Liver (tissue), 9 donors: ENCODE data around the gene REPS2. TPM values are rescaled to one million over a fixed set of nuclear protein-coding genes. Genes with fewer than 3 reads are reported as not detected.

Experiments used
- DNase-seq: peaks from one replicate; pipeline ENCODE4 v3.0.0-alpha.2; 2017; ENCODE audit warnings: low spot score
- H3K27ac ChIP-seq, 2 donors: one replicate each; pipeline ENCODE4 v1.7.0; 2013; ENCODE audit warnings: inconsistent platforms in 2 of 2, low read length in 2 of 2, control low read depth in 1 of 2, low read depth in 1 of 2, mild to moderate bottlenecking in 1 of 2
- H3K27me3 ChIP-seq, 4 donors: one replicate each; pipeline versions ENCODE4 v1.6.1 to v1.7.0; 2013; ENCODE audit warnings: low read length in 3 of 4, inconsistent platforms in 1 of 4, mild to moderate bottlenecking in 1 of 4, moderate library complexity in 1 of 4; ENCODE audit not compliant: control insufficient read depth in 4 of 4, insufficient read depth in 4 of 4
- H3K36me3 ChIP-seq, 4 donors: one replicate each; pipeline versions ENCODE4 v1.6.1 to v1.7.0; 2013; ENCODE audit warnings: low read length in 3 of 4, mild to moderate bottlenecking in 3 of 4, low read depth in 1 of 4, moderate library complexity in 1 of 4; ENCODE audit not compliant: control insufficient read depth in 4 of 4, insufficient read depth in 3 of 4
- H3K4me1 ChIP-seq, 4 donors: one replicate each; pipeline versions ENCODE4 v1.6.1 to v1.7.0; 2013; ENCODE audit warnings: low read length in 3 of 4, mild to moderate bottlenecking in 3 of 4, moderate library complexity in 1 of 4; ENCODE audit not compliant: control insufficient read depth in 4 of 4, insufficient read depth in 4 of 4
- H3K4me3 ChIP-seq, 3 donors: one replicate each; pipeline versions ENCODE4 v1.6.1 to v1.7.0; 2013; ENCODE audit warnings: low read length in 3 of 3, control low read depth in 1 of 3, low read depth in 1 of 3, mild to moderate bottlenecking in 1 of 3
- H3K9ac ChIP-seq, 2 donors: one replicate each; pipeline ENCODE4 v1.7.0; 2013; ENCODE audit warnings: low read length in 2 of 2, mild to moderate bottlenecking in 2 of 2, moderate library complexity in 2 of 2, control low read depth in 1 of 2, low read depth in 1 of 2
- H3K9me3 ChIP-seq, 4 donors: one replicate each; pipeline versions ENCODE4 v1.6.1 to v1.7.0; 2013; ENCODE audit warnings: low read length in 3 of 4; ENCODE audit not compliant: control insufficient read depth in 4 of 4
- CTCF ChIP-seq: fragments of 150-350 bp; IDR thresholded peaks from 2 replicates; pipeline ENCODE4 v1.5.1; 2017; ENCODE audit warnings: improper control_type of control experiment, low read depth, low read length; ENCODE audit not compliant: missing input control
- EGR1 ChIP-seq, 2 donors: IDR thresholded peaks; 2 replicates each; pipeline ENCODE4 v1.6.1; 2016 to 2018; ENCODE audit warnings: antibody characterized with exemption in 2 of 2, low read depth in 2 of 2
- FOXA1 ChIP-seq: IDR thresholded peaks from 2 replicates; pipeline ENCODE4 v1.6.1; 2016; ENCODE audit warnings: antibody characterized with exemption
- FOXA2 ChIP-seq: IDR thresholded peaks from 2 replicates; pipeline ENCODE4 v1.6.1; 2016; ENCODE audit warnings: antibody characterized with exemption
- GABPA ChIP-seq, 2 donors: IDR thresholded peaks in 1 of 2; conservative IDR thresholded peaks in 1 of 2; 2 replicates each; pipeline ENCODE4 v1.6.1; 2016; ENCODE audit warnings: antibody characterized with exemption in 2 of 2, mild to moderate bottlenecking in 1 of 2, moderate library complexity in 1 of 2
- HNF4A ChIP-seq, 2 donors: conservative IDR thresholded peaks; 2 replicates each; pipeline ENCODE4 v1.6.1; 2016; ENCODE audit warnings: antibody characterized with exemption in 2 of 2, mild to moderate bottlenecking in 2 of 2
- HNF4G ChIP-seq: IDR thresholded peaks from 2 replicates; pipeline ENCODE4 v1.6.1; 2016; ENCODE audit warnings: antibody characterized with exemption
- JUND ChIP-seq, 2 donors: IDR thresholded peaks; 2 replicates each; pipeline ENCODE4 v1.6.1; 2016; ENCODE audit warnings: antibody characterized with exemption in 2 of 2
- MAX ChIP-seq: IDR thresholded peaks from 2 replicates; pipeline ENCODE4 v1.6.1; 2016; ENCODE audit warnings: antibody characterized with exemption
- NR2F2 ChIP-seq: IDR thresholded peaks from 2 replicates; pipeline ENCODE4 v1.6.1; 2016; ENCODE audit warnings: antibody characterized with exemption
- RAD21 ChIP-seq, 2 donors: IDR thresholded peaks; 2 replicates each; pipeline ENCODE4 v1.6.1; 2016; ENCODE audit warnings: antibody characterized with exemption in 2 of 2, mild to moderate bottlenecking in 2 of 2
- RXRA ChIP-seq, 2 donors: IDR thresholded peaks; 2 replicates each; pipeline ENCODE4 v1.6.1; 2017 to 2018; ENCODE audit warnings: antibody characterized with exemption in 2 of 2, mild to moderate bottlenecking in 1 of 2
- SP1 ChIP-seq: IDR thresholded peaks from 2 replicates; pipeline ENCODE4 v1.6.1; 2018; ENCODE audit warnings: antibody characterized with exemption, mild to moderate bottlenecking
- TAF1 ChIP-seq: conservative IDR thresholded peaks from 2 replicates; pipeline ENCODE4 v1.6.1; 2016; ENCODE audit warnings: antibody characterized with exemption, mild to moderate bottlenecking
- YY1 ChIP-seq: IDR thresholded peaks from 2 replicates; pipeline ENCODE4 v1.6.1; 2016; ENCODE audit warnings: antibody characterized with exemption, mild to moderate bottlenecking
- ZBTB33 ChIP-seq: IDR thresholded peaks from 2 replicates; pipeline ENCODE4 v1.6.1; 2016; ENCODE audit warnings: antibody characterized with exemption
- WGBS: extraction: QIAGEN DNeasy Blood & Tissue Kit; methylation state at CpG from one replicate; pipeline ENCODE4 v1.1.7; 2013; 5-methylcytosine and 5-hydroxymethylcytosine counted together
- polyA plus RNA-seq, 2 donors: library from polyadenylated mRNA; stranded (reverse) in 1 of 2; unstranded in 1 of 2; fragments of 200-250 nt in 1 of 2; fragments of >200 nt in 1 of 2; fragmentation: Nextera tagmentation in 1 of 2; extraction: Ambion mirVana in 1 of 2; gene quantifications; one replicate each; pipeline versions ENCODE4 v1.2.1 to v1.2.3, GENCODE V29; 2013 to 2015
- total RNA-seq, 2 donors: library from RNA; depleted of rRNA; stranded (reverse); fragments of >200 nt; gene quantifications; one replicate each; pipeline ENCODE4 v1.2.3, GENCODE V29; 2014
- TF ChIP-seq, protein P1 (sequence below): IDR thresholded peaks from 2 replicates; pipeline ENCODE4 v1.6.1; 2016; ENCODE audit warnings: antibody characterized with exemption
- TF ChIP-seq, protein P2 (sequence below): IDR thresholded peaks from 2 replicates; pipeline ENCODE4 v1.6.1; 2016; ENCODE audit warnings: antibody characterized with exemption, mild to moderate bottlenecking
- donor health status: healthy.
- donor health status: healthy.
- donor health status: healthy.
- donor health status: healthy.
- donor health status: healthy.

The REPS2 gene
- total and polyA plus RNA-seq, 4 donors = 3.5 to 10.7 (median 6.2) TPM

GRCh38 chrX:17081511-17081910 lies 135.1 kb downstream of the REPS2 start:
- H3K27ac ChIP-seq = no peak overlapping the region
- no peak for TF ChIP-seq HNF4G
- TF ChIP-seq TAF1 = no peak
- no peak for TF ChIP-seq RAD21 (IDR thresholded peaks at IDR 0.05)
- TF ChIP-seq, protein P1, sequence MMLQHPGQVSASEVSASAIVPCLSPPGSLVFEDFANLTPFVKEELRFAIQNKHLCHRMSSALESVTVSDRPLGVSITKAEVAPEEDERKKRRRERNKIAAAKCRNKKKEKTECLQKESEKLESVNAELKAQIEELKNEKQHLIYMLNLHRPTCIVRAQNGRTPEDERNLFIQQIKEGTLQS = no peak
- no peak for TF ChIP-seq ZBTB33
- no peak for TF ChIP-seq HNF4A (conservative IDR thresholded peaks at IDR 0.05)
- TF ChIP-seq MAX = no peak
- TF ChIP-seq NR2F2 = no peak
- TF ChIP-seq FOXA2 = no peak
- TF ChIP-seq SP1 = no peak
- TF ChIP-seq GABPA (IDR thresholded peaks at IDR 0.05 in 1 of 2, conservative IDR thresholded peaks at IDR 0.05 in 1 of 2) = no peak
- no peak for TF ChIP-seq FOXA1
- no peak for TF ChIP-seq RXRA (IDR thresholded peaks at IDR 0.05)
- no peak for TF ChIP-seq JUND (IDR thresholded peaks at IDR 0.05)
- TF ChIP-seq CTCF = no peak
- TF ChIP-seq, protein P2, sequence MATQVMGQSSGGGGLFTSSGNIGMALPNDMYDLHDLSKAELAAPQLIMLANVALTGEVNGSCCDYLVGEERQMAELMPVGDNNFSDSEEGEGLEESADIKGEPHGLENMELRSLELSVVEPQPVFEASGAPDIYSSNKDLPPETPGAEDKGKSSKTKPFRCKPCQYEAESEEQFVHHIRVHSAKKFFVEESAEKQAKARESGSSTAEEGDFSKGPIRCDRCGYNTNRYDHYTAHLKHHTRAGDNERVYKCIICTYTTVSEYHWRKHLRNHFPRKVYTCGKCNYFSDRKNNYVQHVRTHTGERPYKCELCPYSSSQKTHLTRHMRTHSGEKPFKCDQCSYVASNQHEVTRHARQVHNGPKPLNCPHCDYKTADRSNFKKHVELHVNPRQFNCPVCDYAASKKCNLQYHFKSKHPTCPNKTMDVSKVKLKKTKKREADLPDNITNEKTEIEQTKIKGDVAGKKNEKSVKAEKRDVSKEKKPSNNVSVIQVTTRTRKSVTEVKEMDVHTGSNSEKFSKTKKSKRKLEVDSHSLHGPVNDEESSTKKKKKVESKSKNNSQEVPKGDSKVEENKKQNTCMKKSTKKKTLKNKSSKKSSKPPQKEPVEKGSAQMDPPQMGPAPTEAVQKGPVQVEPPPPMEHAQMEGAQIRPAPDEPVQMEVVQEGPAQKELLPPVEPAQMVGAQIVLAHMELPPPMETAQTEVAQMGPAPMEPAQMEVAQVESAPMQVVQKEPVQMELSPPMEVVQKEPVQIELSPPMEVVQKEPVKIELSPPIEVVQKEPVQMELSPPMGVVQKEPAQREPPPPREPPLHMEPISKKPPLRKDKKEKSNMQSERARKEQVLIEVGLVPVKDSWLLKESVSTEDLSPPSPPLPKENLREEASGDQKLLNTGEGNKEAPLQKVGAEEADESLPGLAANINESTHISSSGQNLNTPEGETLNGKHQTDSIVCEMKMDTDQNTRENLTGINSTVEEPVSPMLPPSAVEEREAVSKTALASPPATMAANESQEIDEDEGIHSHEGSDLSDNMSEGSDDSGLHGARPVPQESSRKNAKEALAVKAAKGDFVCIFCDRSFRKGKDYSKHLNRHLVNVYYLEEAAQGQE = no peak
- TF ChIP-seq YY1 = no peak
- no peak for TF ChIP-seq EGR1 (IDR thresholded peaks at IDR 0.05; ENCODE audit: low read depth in 2 of 2)
- H3K36me3 ChIP-seq = peaks cover 0 to 4% (median under 1%) of the 10 kb centered on the region in 4 donors
- 92% methylated on average over 3 of the region's 3 CpGs for WGBS
- no peak for DNase-seq
- no peaks in the 10 kb centered on the region for H3K9me3 ChIP-seq
- H3K27me3 ChIP-seq = no peaks in the 10 kb centered on the region
- H3K4me3 ChIP-seq = no peak overlapping the region
- no peaks in the 10 kb centered on the region for H3K4me1 ChIP-seq
- H3K9ac ChIP-seq = no peak overlapping the region
